Activated T-cell treated with anti-CD3 and anti-CD28 coated beads for 4 hours (primary cell): ENCODE measurements around the gene GNB1L.

Source experiments
- DNase-seq: peaks from one replicate; pipeline ENCODE4 v3.0.0-alpha.2; 2020

Gene GNB1L

DNA sequence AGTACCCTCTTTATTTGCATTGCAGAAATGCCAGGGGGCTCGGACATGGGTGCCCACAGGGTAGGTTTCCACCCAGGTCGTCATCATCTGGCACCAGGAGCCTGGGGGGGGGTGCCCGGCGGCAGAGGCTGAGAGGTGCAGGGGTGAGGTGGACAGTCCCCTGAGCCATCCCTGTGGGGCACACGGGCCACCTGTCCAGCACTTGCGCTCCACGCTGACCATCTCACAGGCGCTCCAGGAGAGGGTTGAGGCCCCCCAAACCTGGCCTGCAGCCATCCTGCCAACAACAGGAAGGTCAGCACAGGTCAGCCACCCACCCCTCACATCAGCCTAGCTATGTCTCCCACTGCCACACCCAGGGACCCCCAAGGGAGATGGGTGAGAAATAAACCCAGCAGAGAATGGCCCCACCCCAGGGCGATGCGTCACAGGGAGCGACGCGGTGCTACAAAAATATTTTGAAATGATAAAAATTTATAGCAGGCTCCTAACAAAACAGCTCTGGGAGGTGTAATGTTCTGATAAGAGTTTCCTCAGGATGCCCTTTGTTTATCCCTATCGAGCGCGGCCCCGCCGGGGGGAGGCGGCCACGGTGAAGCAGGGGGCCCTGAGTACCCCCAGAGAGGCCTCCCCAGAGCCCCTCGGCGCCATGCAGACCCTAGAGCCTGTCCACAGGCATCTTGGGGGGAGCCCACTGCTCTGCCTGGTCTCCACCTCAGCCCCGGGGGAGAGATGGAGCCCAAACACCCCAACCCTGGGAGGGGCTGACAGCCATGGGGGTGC, 21.0 kb upstream of the GNB1L start:
- no peak for DNase-seq

DNA sequence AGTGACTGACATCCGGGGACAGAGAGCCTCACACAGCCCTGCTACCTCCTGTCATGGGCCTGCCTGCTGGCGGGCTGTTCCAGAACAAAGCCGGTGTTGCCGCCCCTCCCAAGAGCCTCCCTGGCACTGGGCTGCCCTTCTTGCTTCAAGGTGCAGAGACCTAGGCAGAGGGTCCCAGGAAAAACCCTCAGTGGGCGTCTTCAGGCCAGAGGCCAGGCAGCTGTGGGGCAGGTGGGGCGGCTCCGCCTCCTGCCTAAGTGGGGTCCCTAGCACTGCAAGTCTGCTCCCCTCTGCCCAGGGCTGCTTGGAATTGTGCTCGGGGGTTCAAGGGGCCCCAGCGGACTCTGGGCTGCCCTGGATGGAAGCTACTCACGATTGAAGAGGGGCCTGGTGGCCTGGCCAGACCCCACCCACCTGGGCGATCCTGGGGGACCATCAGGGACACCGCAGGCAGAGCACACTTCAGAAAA, 20.4 kb upstream of the GNB1L start:
- no peak for DNase-seq

DNA sequence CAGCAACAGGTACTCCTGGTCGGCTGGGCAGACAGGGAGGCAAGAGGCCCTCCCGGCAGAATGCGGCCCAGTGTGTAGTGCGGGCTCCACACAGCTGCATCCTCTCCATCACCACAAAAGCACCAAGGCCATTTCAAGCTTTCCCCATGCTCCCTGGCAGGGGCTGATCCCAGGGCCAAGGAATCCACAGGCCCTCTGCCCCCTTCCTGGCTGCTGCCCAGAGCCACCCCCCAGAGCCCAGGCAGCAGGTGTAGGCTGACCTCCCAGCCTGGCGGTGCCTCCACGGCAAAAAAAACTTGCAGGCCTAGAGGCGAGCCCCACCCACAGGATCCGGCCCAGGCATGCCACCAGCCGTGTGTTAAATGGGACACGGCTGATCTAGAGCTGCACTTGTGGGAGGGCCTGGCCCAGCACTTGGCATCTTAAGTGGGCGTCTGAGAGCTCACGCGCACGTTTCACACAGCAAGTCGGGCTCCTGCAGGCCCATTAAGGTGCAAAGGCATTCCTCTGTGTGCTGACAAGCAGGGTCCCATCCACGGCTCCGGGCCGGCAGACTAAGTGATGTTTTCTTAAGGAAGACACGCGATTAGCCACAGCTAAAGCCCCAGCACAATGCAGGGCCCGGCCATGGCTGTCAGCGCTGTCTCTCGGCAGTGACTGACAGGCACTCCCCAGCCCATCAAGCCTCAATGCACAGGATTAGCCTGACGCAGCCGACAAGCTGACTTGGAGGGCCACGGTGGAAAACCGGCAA, 19.8 kb upstream of the GNB1L start:
- no peak for DNase-seq

DNA sequence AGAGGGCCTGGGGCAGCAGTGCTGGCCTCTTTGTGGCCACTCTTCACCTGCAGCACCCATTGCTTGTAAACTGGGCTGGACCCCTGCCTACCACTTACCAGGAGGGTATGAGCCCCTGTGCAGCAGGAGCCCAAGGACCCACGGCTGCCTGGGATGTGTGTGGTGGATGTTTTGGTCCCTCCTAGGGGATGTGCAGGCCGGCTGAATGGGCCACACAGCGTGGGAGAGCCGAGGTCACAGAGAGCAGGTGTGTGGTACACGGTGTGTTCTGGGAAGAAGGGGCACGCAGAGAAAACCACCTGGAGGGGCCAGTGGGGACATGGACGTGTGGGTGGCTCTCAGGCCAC, 19.3 kb upstream of the GNB1L start:
- no peak for DNase-seq

DNA sequence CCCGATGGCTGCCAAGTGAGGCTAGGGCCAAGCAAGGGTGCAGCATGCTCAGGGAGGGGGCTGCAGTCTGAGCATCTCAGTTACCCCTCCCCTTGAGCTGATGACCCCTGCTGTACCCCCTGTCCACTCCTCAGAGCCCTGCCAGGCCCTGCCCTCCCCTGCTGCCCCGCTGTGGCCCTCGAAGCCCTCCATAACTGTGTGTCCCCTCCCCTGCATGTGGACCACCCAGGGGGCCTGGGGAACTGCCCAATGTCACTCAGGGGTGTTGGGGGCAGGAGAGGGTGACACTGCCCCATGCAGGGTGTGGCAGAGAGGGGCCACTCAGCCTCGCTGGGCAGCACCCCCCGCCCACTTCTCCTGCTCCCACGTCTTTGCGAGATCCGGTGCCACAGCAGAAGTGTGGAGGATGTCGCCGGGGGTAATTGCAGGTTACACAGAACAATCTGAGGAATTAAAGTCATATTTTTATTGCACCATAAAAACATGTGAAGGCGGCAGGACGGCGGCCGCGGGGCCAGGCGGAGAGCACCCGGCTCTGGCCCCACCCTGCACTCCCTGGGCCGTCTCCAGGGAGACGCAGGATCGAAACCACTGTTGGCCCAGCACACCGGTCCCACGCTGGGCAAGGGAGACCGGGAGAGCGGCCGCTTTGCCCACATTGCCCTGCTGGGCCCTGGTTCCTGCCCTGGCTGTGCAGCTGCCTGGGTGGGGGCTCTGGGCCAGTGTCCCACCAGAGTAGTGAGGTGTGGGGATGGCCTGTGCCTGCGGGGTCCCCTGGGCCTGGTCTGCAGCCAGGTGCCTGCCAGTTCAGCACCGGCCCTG, 18.7 kb upstream of the GNB1L start:
- no peak for DNase-seq

DNA sequence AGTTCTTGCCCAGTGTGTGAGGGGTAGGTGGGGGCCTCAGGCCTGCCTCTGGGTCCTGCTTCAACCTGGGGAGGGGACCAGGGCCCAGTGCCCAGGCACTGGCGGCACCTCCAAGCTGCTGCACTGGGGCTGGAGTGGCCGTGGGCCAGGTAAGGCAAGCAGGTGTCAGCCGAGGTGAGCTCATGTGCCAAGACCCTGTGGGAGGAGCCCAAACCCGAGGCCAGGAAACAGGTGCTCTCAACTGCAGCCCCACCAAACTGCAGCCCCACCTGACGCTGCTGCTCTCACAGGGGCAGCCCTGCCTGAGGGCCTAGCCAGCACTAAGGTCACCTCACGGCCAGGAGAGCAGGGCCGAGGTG, 18.1 kb upstream of the GNB1L start:
- DNase-seq: no peak

DNA sequence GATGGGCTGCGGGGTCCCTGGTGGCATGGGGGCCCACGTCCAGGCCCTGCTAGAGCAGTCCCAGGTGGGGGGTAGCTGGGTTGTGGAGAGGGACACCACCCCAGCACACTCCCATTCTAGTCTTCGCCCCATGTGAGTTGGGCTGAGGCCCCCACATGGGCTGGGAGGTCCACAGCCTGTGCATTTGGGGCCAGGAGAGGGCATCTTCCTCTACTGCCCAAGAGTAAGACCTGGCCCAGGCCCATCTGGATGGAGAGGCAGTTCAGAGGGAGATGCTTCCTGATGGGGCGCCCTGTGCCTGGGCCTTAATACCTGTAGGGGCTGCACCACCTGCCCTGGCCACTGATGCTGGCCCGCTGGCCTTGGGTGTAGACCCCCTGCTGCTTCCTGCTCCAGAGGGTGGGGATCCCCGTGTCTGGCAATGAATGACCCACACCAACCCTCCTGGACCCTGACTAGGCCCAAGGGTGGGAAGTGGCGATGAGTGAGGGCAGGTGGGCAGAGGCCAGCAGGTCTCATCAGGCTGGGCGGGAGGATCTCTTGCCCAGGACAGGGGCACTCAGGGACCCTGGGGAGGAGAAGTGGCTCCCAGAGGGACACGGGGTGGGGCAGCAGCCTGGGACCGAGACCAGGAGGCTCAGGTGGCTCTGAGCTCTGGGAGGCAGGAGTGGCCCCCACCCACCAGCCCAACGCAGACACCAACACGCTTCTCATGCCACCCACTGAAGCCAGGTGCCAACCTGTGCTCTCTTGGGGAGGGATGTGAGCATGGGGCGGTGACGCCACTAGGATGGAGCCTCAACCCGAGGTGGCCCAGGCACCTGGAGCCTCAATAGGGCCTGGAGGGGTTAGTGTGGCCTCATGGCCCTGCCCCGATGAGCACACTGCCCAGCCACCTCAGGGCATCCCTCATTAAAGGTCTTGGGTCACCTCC, 17.4 kb upstream of the GNB1L start:
- no peak for DNase-seq

DNA sequence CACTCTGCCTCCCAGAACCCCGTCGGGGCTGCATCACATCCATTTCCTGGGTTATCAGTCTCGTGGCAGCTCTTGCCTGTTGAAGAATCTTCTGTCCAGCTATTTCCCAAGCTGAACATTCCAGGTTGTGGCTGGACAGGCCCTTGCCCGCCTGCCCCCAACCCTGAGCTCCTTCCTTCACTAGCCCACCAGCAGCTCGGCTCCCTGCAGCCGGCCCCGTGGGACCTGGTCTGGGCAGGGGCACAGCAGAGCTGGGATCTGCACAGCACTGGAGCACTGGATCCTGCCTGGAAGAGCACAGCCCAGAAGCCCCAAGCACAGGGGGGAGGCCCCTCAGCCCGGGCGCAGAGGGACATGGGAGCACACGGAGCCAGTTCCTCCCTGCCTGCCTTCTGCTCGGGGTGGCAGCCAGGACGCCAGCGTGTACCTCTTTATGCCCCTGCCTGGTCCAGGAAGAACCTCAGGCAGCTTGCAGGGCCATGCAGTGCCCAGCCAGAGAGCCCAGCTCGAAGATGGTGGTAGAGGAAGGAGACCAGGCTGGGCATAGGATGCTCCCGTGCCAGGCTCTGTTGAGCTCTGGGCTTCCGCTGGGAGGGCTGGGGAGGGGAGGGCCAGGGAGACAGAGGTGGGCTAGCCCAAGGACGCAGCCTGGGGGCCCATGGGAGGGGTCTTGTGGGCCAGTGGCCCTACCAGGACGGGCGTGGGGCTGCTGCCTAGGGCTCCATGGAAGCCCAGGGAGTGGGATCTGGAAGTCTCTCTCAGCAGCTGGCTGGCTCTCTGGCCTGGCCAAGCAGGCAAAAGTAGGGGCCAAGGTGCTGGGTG, 16.6 kb upstream of the GNB1L start:
- no peak for DNase-seq

DNA sequence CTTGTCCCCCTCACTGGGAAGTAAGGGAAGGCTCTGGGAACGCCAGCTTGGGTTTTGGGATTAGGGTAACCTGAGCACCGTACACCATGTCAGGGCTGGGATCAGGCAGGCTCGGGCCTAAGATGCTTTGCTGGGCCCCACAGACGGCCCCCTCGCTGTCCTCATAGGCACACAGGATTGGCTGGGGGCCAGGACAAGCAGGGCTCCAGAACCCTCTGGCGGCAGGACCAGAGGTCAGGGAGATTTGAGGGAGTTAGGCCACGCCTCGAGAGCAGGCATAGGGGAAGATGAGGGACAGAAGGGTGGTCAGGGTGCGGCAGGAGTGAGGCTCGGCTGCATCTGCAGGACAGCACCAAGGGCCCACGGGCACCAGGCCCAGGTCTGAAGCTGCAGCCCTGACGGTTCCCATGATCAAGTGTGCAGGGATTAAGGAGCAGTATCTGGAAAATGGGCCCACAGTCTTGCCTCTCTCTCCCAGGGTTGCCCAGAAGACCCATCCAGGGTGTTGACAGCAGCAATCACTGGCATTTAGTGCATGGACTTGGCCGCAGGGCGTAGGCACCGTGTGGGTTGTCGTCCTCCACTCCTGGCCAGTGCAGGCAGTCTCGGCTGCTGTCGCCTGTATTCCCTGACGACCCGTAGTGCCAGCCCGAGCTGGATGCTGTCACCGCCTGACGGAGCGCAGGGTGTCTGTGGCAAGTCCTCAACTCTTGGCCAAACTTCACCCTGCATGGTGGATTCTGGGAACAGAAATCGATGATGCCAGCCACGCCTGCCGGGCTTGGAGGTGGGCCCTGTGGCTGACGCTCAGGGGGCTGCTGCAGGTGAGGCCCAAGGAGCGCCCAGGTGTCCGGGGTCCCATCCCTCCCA, 15.7 kb upstream of the GNB1L start:
- no peak for DNase-seq

DNA sequence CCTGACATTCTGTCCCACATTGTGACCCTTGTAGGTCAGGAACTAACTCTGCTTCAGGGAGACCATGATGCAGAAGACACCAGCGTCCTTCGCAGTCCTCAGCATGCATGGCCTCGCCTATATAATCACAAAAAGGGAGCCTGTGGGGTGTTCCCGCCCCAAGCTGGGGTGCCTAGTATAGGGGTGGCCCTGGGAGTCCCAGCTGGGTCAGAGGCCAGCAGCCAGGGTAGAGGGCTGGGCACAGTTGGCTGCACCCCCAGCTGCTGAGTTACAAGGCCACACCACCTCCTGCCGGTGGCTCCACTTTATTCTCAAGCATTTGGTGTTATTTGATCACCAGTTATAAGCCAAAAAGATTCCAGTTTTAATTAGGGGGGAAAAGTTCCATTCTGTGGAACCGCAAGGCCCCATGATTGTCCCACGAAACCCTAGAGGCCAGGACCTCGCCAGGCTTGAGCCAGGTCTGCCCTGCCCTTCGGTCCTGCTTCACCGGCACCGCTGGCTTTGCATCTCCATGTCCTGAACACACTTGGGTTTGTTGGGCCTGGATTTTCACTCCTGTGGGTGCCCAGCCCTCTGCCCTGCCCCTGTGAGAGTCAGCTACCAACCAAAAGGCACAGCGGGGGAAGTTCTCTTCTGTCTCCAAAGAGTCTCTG, 15.0 kb upstream of the GNB1L start:
- DNase-seq: no peak

DNA sequence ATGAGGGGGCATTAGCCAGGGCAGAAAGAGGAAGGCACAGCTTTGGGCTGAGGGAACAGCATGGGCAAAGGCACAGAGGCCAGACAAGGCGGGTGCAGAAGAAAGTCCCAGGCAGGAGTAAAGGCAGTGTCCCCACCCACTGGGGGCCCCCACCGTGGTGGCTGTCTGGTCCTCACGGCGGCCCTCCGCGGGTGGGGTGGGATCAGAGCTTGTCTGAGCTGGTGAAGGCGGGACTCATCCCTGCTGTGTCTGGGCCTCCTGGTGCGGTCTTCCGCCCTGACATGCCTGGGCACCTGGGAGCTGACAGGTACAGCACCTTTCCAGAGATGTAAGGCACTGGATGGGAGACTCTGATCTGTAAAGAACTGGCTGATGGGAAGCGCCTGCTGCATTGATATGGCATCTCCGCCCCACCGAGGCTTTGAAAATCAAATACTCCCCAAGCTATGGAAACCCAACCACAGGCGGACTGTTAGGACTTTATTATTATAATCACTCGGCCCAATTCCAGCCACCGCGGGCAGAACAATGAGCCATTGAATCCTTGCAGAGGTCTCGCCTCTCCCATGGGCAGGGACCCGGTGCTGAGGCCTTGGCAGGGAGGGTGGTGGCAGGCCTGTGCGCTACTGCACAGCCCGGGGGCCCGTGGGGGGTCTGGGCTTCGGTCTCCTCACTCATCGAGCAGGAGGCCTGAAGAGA, 14.2 kb upstream of the GNB1L start:
- DNase-seq: no peak

DNA sequence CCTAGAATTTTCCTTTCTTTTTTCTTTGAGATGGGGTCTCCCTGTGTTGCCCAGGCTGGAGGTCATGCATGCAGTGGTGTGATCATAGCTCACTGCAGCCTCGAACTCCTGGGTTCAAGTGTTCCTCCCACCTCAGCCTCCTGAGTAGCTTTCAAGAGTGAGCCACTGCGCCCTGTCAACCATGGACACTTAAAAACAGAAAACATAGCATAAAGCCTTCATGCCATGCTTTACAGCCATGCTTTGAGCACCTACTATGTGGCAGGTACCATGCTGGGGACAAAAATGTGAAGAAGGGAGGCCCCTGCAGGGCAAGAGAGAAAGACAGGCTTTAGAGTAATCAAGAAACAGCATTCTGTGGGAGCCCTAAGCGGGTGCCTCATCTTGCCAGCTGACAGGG, 13.7 kb upstream of the GNB1L start:
- no peak for DNase-seq

DNA sequence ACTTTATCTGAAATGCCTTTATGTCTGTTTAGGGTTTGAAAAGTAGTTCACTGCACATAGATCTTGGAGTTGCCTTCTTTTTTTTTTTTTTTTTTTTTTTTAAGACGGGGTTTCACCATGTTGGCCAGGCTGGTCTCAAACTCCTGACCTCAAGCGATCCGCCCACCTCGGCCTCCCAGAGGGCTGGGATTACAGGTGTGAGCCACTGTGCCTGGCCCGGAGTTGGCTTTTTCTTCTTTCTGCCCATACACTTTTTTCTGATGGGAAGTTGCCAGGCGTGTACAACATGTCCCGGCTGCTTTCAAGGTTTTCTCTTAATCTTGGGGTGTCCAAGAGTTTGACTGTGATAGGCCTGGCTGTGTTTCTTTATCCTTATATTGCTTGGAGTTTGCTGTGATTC, 12.9 kb upstream of the GNB1L start:
- no peak for DNase-seq

DNA sequence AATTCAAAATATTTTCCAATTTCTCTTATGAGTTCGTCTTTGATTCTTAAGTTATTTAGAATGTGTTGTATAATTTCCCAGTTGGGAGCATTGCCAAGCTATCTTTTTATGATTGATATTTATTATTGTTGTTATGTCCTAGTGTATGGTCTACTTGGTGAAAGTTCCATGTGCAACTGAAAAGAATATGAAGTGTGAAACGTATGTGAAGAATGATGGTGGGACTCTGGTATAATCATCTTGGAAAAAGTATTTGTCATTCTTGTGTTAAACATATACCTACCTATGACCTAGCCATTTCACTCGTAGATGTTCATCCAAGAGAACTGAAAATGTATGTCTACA, 12.0 kb upstream of the GNB1L start:
- no peak for DNase-seq

DNA sequence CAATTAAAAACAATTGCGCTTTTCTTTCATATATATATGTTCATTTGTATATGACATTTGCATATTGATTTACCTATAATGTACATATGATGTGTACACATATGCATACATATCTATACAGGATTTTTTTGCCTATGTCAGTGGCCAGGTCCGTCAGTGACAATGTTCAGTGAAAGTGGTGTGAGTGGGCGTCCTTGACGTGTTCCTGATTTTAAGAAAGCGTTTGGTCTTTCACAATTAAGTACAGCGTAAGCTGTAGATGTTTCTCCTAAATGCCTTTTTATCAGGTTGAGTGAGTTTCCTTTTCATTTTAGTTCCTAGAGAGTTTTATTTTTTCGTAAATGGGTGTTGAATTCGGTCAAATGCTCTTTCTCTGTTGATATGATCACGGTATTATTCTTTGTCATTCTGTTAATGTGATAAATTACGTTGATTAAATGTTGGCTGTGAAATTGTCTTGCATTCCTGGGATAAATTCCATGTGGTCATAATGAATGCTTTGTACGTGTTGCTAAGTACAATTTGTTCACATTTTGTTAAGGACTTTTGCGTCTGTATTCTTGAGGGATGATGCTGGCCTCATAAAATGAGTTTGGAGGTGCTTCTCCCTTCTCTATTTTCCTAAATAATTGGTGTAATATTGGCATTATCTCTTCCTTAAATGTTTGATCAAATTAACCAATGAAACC, 10.6 kb upstream of the GNB1L start:
- no peak for DNase-seq

DNA sequence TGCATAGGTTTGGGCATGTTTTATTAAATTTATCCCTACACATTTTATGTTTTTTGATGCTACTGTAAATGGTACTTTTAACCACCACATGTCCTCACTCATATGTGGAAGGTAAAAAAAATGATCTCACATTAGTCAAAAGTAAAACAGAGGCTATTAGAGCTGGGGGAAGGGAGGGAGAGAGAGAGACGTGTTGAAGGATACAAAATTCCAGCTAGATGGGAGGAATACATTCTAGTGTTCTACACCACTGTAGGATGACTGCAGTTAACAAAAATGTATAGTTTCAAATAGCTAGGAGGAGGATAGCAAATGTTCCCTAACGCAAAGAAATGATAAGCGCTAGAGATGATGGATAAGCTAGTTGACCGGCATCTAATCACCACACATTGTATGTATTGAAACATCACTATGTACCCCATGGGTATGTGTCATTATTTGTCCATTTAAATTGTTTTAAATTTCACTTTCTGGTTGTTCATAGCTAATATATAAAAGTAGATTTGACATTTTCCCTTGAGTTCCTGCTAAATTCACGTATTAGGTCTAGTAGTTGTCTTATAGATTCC, 9.9 kb upstream of the GNB1L start:
- DNase-seq: no peak

DNA sequence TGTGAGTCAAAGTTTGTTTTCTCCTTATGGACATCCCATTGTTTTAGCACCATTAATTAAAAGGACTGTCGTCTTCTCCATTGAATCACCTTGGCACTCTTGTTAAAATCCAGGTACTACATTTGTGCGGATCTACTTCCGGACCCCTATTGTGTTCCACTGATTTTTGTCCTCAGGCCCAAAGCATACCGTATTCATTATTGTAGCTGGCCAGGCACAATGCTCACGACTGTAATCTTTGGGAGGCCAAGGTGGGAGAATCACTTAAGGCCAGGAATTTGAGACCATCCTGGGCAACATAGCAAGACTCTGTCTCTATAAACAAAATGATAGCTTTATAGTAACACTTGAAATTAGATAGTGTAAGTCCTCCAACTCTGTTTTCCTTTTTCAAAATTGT, 8.9 kb upstream of the GNB1L start:
- no peak for DNase-seq

DNA sequence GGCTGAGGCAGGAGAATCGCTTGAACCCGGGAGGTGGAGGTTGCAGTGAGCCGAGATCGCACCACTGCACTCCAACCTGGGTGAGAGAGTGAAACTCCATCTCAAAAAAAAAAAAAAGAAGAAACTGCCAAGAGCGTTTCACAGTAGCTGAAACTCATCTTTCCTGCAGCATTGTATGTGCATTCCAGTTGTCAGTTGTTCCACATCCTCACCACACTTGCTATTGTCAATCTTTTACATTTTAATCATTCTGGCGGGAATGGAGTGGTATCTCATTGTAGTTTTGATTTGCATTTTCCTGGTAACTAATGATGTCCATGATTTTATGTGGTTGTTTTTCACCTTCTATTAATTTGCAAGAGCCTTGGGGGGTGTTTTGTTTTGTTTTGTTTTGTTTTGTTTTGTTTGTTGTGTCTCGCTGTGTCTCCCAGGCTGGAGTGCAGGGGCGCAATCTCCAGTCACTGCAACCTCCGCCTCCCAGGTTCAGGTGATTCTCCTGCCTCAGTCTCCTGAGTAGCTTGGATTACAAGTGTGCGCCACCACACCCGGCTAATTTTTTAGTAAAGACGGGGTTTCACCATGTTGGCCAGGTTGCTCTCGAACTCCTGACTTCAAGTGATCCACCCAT, 8.1 kb upstream of the GNB1L start:
- DNase-seq: no peak
